ENCODE measurements around the gene ITGA8.
"Not testable (repeated sequence)": the region's sequence is repeated elsewhere in the genome, so short reads cannot be mapped to it uniquely, and the experiment has no call there.

Gene ITGA8

DNA sequence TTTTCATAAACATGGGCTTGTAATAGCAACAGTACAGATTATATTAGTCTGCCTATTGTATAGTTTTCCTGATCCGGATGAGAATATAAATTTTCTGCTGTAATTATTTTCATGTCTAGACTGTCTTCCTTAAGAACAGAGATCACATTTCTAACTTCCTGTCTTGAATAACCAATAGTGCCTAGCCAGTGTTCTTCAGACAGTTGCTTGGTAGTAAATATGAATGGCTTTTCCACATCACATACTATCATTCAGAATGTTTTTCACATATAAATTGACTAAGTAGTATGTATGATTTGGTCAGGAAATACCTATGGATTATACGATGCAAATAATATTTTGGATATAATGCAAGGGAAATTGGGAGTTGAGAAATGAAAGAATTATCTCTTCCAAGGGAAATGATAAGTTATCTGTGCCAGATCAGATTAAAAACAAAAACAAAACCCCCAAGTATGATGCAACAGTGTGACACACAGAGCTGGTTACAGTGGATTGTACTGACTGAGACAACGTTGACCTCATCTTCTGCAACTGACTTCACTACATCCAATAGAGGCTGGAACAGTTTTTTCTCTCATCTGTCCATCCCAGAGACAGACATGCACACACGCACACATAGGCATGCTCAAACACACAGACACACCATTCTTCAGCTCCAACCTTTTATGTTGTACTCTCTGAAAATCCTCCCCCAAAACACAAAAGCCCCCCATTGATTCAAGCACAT is 16.4 kb downstream of the ITGA8 start:
- H3K4me3 ChIP-seq (ENCODE audit: low read depth, low read length), result no peak overlapping the region
- peak; percentile 14 for DNase-seq (ENCODE audit: low read depth)

DNA sequence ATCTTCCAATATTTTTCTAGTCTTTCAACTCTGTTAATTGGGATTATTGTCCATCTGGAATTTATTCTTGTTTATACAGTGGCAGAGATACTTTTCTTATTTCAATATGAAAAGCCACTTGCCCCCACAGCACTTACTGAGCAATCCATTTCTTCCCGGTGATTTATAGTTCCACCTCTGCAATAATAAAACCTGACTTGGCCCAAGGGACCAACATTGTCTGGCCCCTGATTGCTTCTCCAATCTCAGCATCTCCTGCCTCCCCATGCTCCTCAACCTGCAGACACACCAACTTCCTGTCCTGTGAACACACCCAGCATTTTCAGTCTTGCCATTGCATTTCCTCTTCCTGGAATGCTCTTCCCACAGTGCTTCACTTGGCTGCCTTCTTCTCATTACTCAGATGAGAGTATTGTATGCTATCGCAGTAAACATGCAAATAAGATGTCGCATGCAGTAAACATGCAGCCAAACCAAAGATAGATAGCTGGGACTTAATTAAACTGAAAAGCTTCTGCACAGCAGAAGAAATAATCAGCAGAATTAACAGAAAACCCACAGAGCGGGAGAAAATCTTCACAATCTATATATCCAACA is 19.5 kb downstream of the ITGA8 start:
- DNase-seq (ENCODE audit: low read depth), result no peak
- H3K4me3 ChIP-seq (ENCODE audit: low read depth, low read length), result no peak overlapping the region

DNA sequence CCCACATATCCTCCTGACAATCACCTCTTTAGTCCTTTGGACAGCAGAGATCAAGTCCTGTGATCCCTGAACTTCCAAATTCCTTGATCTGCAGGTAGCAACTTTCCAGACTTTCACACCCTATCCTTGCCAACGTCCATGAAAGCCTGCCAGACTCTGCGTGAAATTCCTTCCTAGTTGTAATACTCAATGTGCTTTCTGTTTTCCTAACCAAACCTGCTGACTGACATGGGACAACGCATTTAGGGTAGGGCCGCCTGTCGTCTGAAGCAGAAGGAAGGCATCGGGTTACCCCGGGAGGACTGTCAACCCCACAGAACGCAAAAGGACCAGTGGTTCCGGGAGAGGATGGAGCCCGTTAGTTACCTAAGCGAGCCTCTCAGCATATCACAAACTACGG is 23.9 kb downstream of the ITGA8 start:
- no peak for DNase-seq (ENCODE audit: low read depth)
- H3K4me3 ChIP-seq (ENCODE audit: low read depth, low read length), result no peak overlapping the region

DNA sequence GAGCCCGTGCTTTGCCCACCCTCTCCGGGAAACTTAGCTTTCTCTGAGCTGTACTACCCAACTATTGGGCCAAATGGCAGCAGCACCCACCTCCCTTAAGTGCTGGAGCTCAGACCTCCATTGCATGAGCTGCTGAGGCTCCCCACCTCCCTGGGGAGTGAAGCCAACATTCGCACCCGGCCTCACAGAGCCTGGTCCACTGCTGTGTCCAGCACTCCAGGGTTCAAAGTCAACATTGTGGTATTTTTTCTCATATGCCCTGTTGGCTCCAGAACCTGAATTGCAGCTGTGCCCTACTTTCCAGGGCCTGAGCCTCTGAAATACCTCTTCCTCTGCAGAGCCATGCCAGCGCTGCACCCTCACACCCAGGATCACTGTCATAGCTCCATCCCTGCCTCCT is 29.7 kb downstream of the ITGA8 start:
- no peak for DNase-seq (ENCODE audit: low read depth)
- no peak overlapping the region for H3K4me3 ChIP-seq (ENCODE audit: low read depth, low read length)

DNA sequence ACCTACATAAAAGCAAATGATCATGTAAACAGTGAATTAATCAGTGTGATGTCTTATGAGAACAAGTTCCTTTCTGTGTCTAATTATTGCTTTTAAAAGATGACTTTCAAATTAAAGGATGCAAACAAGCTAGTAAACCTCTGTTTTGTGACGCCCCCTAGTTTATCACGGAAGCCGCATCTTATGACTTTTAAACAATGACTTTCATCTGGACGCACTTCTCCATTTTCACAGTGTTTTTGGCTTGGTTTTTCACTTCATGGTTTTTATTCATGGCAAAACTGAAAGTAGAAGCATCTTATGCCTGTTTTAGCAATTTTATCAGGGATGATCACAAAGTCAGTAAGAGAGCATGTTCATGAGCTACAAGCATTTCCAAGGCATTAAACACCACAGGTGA is 35.0 kb downstream of the ITGA8 start:
- H3K4me3 ChIP-seq (ENCODE audit: low read depth, low read length), result no peak overlapping the region
- no peak for DNase-seq (ENCODE audit: low read depth)

DNA sequence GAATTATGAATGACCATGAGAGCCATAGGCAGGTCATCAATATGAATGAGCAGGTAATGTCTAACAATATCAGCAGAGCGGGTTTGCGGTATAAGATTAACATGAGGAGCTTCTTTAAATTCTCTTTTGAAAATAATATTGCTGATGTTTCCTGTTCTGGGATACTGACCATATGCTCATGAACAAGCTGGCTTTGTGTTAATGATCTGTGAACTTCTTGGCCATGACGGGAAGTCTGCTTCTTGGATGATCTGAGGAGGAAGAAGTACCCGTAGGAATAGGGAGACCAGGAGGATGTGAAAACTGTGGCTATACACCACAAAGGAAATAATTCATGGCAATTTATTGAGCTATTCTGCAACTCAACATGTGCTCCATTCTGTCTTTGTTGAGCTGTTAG is 38.6 kb downstream of the ITGA8 start:
- no peak for DNase-seq (ENCODE audit: low read depth)
- H3K4me3 ChIP-seq (ENCODE audit: low read depth, low read length), result no peak overlapping the region

DNA sequence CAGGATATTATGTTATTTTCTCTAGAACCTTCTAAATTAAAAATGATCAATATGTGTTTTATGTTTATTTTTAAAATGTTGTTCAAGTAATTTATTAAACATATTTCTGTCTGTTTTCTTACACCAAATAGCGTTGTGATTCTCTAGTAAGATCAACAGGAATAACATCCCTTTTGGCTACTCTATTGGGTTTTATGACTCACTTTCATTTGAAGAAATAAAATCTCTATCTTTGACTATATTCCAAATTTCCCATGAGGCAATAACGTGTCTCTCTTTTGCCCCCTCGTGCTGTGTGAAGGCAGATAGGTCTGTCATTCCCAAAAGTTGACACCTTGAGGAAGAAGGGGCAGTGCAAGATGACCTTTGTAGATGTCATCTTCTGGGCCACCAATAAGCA is 40.9 kb downstream of the ITGA8 start:
- H3K4me3 ChIP-seq (ENCODE audit: low read depth, low read length), result no peak overlapping the region
- DNase-seq (ENCODE audit: low read depth), result no peak

DNA sequence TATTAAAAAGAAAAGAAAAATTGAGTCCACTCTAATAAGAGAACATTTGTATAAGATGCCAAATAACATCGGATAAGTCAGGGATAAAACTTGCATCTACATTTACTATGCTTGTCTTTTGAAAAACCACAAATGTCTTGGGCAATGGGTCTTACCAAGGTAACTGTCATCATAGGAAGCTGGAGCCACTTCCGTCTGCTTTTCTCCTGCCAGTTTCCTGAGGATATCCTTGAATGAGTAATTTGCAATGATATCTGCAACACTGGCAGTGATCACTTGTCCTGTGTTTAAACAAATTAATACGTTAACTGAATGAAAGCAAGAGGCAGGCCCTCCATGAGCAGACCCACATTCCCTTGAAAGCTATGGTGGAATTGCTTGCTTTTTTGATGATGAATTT is 47.3 kb downstream of the ITGA8 start:
- no peak for DNase-seq (ENCODE audit: low read depth)
- H3K4me3 ChIP-seq (ENCODE audit: low read depth, low read length), result no peak overlapping the region

DNA sequence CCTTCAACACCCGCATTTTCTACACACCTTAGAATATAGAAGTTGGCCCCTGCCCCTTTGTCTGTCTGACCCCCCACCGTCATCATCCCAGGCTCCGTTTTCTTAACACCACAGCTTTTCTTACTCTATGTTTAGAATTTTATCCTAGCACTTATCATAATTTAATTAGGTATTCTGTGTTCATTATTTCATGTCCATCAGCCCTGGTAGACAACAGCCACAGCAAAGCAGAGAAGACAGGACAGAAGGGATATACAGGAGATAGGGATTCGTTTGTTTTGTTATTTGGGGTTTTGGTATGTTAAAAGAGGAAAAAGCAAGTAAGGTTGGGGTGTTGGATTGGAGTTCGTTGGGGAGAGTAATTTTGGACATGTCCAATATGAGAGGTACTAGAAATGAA is 48.8 kb downstream of the ITGA8 start:
- H3K4me3 ChIP-seq (ENCODE audit: low read depth, low read length), result no peak overlapping the region
- DNase-seq (ENCODE audit: low read depth), result no peak

DNA sequence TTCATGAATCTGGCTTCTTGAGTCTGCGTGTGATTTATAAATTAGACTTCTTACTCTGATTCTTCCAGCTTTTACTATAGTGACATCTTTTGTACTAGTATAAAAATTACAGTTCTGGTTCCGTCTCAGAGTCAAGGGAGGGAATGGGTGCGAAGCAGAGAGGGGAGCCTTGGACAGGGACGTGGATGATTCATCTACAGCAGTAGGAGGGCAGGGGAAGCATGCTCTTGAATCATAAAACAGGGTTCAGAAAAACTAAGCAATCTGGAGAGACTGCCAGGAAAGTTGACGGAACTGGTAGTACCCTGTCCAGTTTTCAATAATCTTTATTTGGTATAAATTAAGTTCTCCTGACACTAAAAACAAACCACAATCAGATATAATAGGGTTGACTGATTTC is 58.1 kb downstream of the ITGA8 start:
- no peak overlapping the region for H3K4me3 ChIP-seq (ENCODE audit: low read depth, low read length)
- DNase-seq (ENCODE audit: low read depth), result no peak

DNA sequence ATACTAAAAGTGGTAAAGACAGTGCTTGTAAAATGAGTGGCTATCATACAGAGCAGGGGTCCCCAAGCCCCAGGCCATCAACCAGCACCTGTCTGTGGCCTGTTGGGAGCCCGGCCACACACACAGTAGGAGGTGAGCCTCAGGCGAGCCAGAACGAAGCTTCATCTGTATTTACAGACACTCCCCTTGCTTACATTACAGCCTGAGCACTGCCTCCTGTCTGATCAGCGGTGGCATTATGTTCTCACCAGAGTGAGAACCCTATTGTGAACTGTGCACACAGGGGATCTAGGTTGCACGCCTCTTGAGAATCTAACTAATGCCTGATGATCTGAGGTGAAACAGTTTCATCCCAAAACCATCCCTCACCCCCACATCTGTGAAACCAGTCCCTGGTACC is 58.7 kb downstream of the ITGA8 start:
- H3K4me3 ChIP-seq (ENCODE audit: low read depth, low read length), result no peak overlapping the region
- no peak for DNase-seq (ENCODE audit: low read depth)

DNA sequence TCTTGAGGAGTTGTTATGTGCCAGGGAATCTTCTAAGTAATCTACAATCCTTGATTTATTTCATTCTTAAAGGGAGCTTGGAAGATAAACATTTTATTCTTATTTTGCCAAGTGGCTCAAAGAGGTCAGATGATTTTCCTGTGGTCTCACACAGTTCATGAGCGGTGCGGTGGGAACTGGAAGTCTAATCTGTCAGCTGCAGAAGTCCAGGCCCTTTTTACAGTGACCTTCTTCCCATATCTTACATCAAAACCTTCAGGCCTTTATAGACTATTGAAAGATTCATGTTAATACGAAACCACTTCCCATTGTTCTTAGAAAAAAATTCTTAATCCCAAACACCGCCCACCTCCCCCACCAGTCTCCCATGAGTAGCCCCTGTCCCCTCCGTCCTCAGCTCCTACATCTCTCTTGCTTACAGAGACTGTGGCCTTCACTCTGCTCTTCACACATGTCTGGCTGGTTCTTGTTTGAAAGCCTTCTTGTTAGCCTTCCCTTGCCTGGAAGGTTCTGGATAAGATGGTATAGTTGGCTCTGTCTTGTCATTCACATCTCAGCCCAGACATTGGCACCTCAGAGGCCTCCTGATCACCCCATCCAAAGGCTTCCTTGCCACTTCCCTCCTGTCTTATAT is 61.5 kb downstream of the ITGA8 start:
- no peak for DNase-seq (ENCODE audit: low read depth)
- H3K4me3 ChIP-seq (ENCODE audit: low read depth, low read length), result no peak overlapping the region

DNA sequence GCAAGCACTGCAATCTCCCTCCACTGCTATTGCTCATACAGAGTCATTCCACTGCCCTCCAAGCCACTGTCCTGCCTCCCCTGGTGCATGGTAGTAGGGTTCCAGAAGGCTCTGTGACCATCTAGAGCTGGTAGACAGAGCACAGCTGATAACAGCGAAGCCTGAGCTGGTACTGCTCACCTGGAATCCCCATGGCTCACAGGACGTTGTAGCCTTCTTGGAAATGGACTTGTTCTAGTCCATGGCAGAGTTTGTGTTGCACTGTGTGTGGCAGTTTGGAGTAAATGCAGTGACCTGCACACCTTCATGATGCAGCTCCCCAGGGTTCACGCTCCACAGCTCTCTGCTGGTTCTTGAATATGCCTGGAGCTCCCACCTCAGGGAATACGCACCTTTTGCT is 67.0 kb downstream of the ITGA8 start:
- no peak overlapping the region for H3K4me3 ChIP-seq (ENCODE audit: low read depth, low read length)
- no peak for DNase-seq (ENCODE audit: low read depth)

DNA sequence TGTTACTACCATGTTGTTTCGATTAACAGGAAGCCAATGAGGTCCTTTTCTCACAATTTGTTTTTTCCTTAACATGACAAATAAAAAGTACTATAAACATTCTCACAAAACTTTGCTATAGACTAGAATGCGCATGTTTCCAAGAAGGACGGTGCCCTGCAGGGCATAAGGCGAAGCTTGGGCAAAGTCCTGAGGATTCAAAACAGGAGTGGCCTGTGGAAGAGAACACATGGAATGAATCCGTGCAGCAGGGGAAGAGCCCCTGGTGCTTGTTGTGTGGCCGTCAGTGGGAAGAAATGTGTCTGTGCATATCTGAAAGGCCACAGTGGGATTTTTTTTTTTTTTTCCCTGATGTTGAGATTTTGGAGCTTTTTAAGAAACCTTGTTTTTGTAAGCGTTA is 67.6 kb downstream of the ITGA8 start:
- H3K4me3 ChIP-seq (ENCODE audit: low read depth, low read length), result no peak overlapping the region
- no peak for DNase-seq (ENCODE audit: low read depth)

DNA sequence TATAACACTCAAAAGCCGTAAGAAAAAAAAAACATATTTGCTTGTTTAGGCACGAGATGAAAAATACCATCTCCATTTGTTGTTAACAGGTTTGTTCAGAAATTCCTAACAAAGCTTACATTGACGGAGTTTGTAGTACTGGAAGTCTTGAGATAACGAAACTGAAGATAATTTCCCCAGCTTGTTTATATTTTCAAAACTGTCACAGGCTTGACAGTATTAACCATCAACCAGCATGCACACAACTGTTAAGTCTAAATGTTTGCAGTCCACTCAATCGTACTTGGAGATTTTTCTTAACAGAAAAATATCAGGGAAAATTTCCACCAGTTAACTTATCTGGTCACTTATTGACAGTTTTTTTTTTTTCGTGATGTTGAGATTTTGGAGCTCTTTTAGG is 68.5 kb downstream of the ITGA8 start:
- no peak overlapping the region for H3K4me3 ChIP-seq (ENCODE audit: low read depth, low read length)
- no peak for DNase-seq (ENCODE audit: low read depth)

DNA sequence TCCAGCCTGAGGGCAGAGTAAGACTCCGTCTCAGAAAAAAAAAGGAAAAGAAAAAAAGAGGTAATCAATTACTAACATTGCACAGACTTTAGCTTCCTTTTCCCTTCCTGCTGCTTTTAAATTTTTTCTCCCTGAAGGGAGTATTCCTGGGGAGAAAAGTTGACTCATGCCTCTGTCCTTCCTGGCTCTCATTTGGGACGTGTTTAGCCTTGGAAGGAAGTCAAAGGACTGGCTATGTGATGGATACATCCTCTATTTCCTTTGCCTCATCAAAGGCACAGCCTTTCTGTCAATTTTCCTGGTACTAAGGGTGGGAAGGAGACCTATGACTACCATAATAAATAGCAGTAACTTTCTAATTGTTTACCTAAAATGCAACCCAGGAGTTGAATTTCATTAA is 77.6 kb downstream of the ITGA8 start:
- H3K4me3 ChIP-seq (ENCODE audit: low read depth, low read length), result no peak overlapping the region
- peak; percentile 1 for DNase-seq (ENCODE audit: low read depth)

DNA sequence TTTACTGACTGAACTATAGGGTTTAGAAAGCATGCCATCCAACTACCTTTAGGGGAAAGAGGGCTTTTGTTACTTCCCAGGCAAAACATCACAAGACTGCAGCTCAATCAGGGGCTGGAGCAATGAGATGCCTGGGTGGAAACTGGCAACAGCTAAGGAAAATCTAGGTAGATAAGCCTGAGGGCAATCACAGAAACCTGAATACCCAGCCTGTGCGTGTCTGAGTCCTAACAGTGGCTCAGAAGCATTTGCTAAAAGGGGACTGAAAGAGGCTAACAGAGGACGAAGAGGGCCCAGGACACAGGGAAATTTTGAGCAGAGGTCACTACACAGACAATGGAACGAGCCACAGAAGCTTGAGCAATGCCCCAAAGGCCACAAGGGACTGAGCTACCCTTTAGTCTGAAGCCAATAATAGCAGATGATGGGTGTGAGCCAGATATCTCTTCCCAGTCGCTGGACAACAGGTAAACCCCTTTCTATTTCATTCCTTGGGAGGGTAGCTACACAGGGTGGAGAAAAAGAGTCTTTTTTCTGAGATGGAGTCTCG is 79.1 kb downstream of the ITGA8 start:
- DNase-seq (ENCODE audit: low read depth), result no peak
- no peak overlapping the region for H3K4me3 ChIP-seq (ENCODE audit: low read depth, low read length)

DNA sequence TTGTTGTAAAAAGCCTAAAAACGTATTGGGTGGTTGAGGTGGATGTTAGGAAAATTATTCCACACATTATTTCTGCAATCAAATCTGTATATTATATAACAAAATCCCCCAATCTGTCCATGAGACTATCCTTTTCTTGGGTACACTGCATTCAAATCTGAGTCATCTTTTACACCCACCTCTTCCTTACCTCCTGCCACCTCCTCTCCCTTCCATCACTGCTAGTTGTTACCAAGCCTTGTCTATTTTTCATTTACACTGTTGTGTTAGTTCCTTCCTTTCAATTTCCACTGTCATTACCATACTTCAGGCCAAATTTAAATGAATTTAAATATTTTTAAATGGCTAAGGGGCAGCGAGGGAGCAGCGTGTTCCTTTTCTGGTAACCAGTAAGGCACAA is 83.3 kb downstream of the ITGA8 start:
- no peak overlapping the region for H3K4me3 ChIP-seq (ENCODE audit: low read depth, low read length)
- DNase-seq (ENCODE audit: low read depth), result no peak

DNA sequence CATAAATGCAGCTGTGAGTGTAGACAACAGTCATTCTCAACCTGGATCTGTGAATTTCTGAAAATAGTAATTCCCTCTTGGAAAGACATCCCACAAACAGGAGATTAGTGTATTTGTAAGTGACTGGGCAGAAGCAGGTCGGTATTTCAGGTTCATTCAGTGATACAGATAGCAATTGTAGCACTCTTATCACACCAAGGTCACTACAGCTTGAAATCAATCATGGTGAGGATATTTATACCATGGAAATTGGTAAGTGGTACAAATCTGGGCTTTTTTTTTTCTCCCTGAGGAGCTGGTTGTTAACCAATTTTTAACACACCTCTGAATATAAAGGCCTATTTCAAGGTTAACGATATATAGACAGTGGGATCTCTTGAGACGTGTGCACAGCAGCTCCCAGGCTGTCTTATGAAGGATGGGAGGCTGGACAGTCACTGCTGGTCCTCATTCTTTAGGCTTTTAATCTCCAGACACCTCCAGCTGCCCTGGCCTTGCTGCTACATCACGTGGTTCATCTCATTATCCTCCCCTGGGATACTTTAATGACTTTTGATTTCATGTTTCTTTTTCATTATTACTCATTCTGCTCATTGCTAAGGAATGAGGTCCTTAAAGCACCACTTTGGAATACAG is 87.1 kb downstream of the ITGA8 start:
- no peak for DNase-seq (ENCODE audit: low read depth)

DNA sequence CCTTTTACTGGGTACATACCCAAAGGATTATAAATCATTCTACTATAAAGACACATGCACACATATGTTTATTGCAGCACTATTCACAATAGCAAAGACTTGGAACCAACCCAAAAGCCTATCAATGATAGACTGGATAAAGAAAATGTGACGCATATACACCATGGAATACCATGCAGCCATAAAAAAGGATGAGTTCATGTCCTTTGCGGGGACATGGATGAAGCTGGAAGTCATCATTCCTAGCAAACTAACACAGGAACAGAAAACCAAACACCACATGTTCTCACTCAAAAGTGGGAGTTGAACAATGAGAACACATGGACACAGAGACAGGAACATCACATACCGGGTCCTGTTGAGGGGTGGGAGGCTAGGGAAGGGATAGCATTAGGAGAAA is 88.5 kb downstream of the ITGA8 start:
- DNase-seq (ENCODE audit: low read depth), result not testable (repeated sequence)

More for the DNA sequence above, 87.1 kb downstream of the ITGA8 start:
- H3K4me3 ChIP-seq (ENCODE audit: low read depth, low read length), result no peak overlapping the region

More for the DNA sequence above, 88.5 kb downstream of the ITGA8 start:
- H3K4me3 ChIP-seq (ENCODE audit: low read depth, low read length), result not testable (repeated sequence)
